Activated B cell treated with CpG ODN at 0.5 μM for 24 hours (primary cell): ENCODE measurements around the gene PFKL. TPM values are rescaled to one million over a fixed set of nuclear protein-coding genes. Genes with fewer than 3 reads are reported as not detected.

ENCODE experiments used
- ATAC-seq: fragments of 200-7000 bp; cut with Tn5 transposase; one replicate; pipeline ENCODE4 v1.10.0; 2021; ENCODE audit warnings: low read depth, mild to moderate bottlenecking, moderate library complexity
- CTCF ChIA-PET: fragments of 350-600 bp; sonication (Branson Sonifier 250); formaldehyde crosslinking; loops from one replicate; lab custom pipeline; 2021; ENCODE audit warnings: antibody characterized with exemption; lab: Charles Lee
- POLR2A ChIA-PET: fragments of 350-600 bp; sonication (Branson Sonifier 250); formaldehyde crosslinking; loops from one replicate; lab custom pipeline; 2021; ENCODE audit warnings: antibody characterized with exemption; lab: Charles Lee
- DNase-seq: peaks from one replicate; pipeline ENCODE4 v3.0.0; 2022
- H3K27ac Mint-ChIP-seq: one replicate; pipeline ENCODE4 v1.8.0; 2020; ENCODE audit warnings: mixed read lengths
- H3K27me3 Mint-ChIP-seq: one replicate; pipeline ENCODE4 v1.8.0; 2021; ENCODE audit warnings: mixed read lengths
- H3K36me3 Mint-ChIP-seq: one replicate; pipeline ENCODE4 v1.8.0; 2021; ENCODE audit warnings: low read depth, mixed read lengths
- H3K4me1 Mint-ChIP-seq: one replicate; pipeline ENCODE4 v1.8.0; 2021; ENCODE audit warnings: mixed read lengths
- H3K4me3 Mint-ChIP-seq: one replicate; pipeline ENCODE4 v1.8.0; 2020; ENCODE audit warnings: mild to moderate bottlenecking, mixed read lengths
- H3K9me3 Mint-ChIP-seq: one replicate; pipeline ENCODE4 v1.8.0; 2020; ENCODE audit warnings: mixed read lengths
- intact Hi-C: fragments of 100-400 bp; cut with micrococcal nuclease; formaldehyde crosslinking; loops from one replicate; pipeline ENCODE4 v1.15.1; 2024
- total RNA-seq: library from RNA; stranded (reverse); gene quantifications from 2 replicates; pipeline ENCODE4 v1.2.3, GENCODE V29; 2022
- TF ChIP-seq, protein P1 (sequence below): fragments of 200-600 bp; IDR thresholded peaks from one replicate; pipeline ENCODE4 v1.8.0; 2022; ENCODE audit warnings: antibody characterized with exemption, mild to moderate bottlenecking

The PFKL gene
- total RNA-seq, 1 donor from 2014 or later = 174 TPM

- intact Hi-C loops = no loop called here
- Mint-ChIP-seq H3K36me3 (peaks cover 58% of the 10 kb centered on the region), H3K9me3 (no peaks in the 10 kb centered on the region), H3K4me1 (no peaks in the 10 kb centered on the region), H3K27ac (no peak overlapping the region), H3K27me3 (no peaks in the 10 kb centered on the region), H3K4me3 (no peak overlapping the region)
- ATAC-seq (no peak), DNase-seq (no peak)
- TF ChIP-seq, protein P1, sequence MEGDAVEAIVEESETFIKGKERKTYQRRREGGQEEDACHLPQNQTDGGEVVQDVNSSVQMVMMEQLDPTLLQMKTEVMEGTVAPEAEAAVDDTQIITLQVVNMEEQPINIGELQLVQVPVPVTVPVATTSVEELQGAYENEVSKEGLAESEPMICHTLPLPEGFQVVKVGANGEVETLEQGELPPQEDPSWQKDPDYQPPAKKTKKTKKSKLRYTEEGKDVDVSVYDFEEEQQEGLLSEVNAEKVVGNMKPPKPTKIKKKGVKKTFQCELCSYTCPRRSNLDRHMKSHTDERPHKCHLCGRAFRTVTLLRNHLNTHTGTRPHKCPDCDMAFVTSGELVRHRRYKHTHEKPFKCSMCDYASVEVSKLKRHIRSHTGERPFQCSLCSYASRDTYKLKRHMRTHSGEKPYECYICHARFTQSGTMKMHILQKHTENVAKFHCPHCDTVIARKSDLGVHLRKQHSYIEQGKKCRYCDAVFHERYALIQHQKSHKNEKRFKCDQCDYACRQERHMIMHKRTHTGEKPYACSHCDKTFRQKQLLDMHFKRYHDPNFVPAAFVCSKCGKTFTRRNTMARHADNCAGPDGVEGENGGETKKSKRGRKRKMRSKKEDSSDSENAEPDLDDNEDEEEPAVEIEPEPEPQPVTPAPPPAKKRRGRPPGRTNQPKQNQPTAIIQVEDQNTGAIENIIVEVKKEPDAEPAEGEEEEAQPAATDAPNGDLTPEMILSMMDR = no peak
- CTCF ChIA-PET = no interaction called here
- POLR2A ChIA-PET = no interaction called here
Observed at GRCh38 chr21:44318489-44319285, 18.8 kb downstream of the PFKL start.

- Mint-ChIP-seq H3K27ac (no peak overlapping the region), H3K4me3 (no peak overlapping the region), H3K9me3 (no peaks in the 10 kb centered on the region), H3K27me3 (no peaks in the 10 kb centered on the region), H3K36me3 (peaks cover 58% of the 10 kb centered on the region), H3K4me1 (no peaks in the 10 kb centered on the region)
- CTCF ChIA-PET = no interaction called here
- intact Hi-C loops = no loop called here
- TF ChIP-seq, protein P1 = no peak
- POLR2A ChIA-PET = no interaction called here
- ATAC-seq (no peak), DNase-seq (no peak)
Observed at GRCh38 chr21:44319407-44320065, 19.7 kb downstream of the PFKL start.

- CTCF ChIA-PET = no interaction called here
- H3K27ac Mint-ChIP-seq = no peak overlapping the region
- peaks cover 61% of the 10 kb centered on the region for H3K36me3 Mint-ChIP-seq
- POLR2A ChIA-PET = interaction anchor here (0.6 kb wide), 1 partner anchor 67 kb away, joined by 3 read pairs; no protein-coding TSS in a partner anchor
- H3K4me3 Mint-ChIP-seq = no peak overlapping the region
- no peaks in the 10 kb centered on the region for H3K4me1 Mint-ChIP-seq
- TF ChIP-seq, protein P1 = no peak
- H3K27me3 Mint-ChIP-seq = no peaks in the 10 kb centered on the region
- ATAC-seq = no peak
- intact Hi-C loops = no loop called here
- H3K9me3 Mint-ChIP-seq = no peaks in the 10 kb centered on the region
- no peak for DNase-seq
Observed at GRCh38 chr21:44320847-44321246, 21.0 kb downstream of the PFKL start.

DNA sequence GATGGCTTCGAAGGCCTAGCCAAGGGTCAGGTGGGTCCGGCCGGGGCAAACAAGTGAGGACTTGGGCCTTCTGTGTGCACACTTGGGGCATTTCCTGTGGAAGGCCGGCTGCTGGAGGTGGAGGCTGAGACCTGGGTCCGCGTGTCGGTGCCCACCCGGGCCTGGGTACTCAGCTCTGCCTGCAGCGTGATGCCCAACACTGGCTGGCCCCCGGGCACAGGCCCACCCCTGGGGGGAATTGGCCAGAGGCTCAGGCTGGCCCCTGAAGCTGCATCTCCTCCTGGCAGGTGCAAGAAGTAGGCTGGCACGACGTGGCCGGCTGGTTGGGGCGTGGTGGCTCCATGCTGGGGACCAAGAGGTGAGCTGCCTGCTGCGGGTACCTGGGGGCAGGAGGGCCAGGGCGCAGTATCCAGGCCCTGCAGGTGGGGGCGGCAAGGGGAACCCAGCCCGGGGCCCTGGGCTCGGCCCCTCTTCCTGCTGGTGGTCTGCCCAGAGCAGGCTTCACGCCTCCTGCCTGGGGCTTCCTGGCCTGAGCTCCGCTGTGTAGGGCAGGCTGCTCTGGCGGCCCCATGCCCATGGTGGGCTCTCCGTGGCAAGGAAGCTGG, 22.1 kb downstream of the PFKL start:
- Mint-ChIP-seq H3K27ac (no peak overlapping the region), H3K4me1 (no peaks in the 10 kb centered on the region)
- POLR2A ChIA-PET = no interaction called here

More for the DNA sequence above, 22.1 kb downstream of the PFKL start:
- TF ChIP-seq, protein P1 = no peak
- intact Hi-C loops = no loop called here
- H3K36me3 Mint-ChIP-seq = peaks cover 56% of the 10 kb centered on the region
- no peaks in the 10 kb centered on the region for H3K27me3 Mint-ChIP-seq
- no peak overlapping the region for H3K4me3 Mint-ChIP-seq
- DNase-seq = no peak
- H3K9me3 Mint-ChIP-seq = no peaks in the 10 kb centered on the region
- CTCF ChIA-PET = no interaction called here
- ATAC-seq = no peak
